HG03469 (cell line): ENCODE measurements around the gene TRPM4.
"Not testable (repeated sequence)": the region's sequence is repeated elsewhere in the genome, so short reads cannot be mapped to it uniquely, and the experiment has no call there.

Experiments used
- ATAC-seq: cut with Tn5 transposase; IDR thresholded peaks from one replicate; pipeline ENCODE4 v1.9.1; 2021; ENCODE audit warnings: mild to moderate bottlenecking, moderate library complexity, moderate number of reproducible peaks; ENCODE audit not compliant: unreplicated experiment

TRPM4 gene

DNA sequence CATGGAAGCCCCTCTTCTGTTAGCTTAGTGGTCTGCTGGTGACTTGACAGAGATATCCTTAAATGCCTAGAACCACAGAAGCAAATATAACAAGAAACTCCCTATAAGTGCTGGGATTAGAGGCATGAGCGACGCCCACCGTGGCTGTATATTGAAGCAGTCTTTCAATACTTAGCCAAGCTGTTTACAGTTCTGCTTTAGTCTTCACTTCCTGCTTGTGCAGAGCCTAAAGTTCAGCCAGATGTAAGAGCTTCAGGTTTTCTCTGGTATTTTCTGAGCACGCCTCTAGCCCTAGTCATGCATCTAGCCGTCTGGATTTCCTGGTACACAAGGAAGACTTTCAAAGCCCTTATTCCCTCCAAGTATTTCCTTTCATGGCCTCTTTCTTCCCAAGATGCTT is 28.5 kb downstream of the TRPM4 start:
- no peak for ATAC-seq

DNA sequence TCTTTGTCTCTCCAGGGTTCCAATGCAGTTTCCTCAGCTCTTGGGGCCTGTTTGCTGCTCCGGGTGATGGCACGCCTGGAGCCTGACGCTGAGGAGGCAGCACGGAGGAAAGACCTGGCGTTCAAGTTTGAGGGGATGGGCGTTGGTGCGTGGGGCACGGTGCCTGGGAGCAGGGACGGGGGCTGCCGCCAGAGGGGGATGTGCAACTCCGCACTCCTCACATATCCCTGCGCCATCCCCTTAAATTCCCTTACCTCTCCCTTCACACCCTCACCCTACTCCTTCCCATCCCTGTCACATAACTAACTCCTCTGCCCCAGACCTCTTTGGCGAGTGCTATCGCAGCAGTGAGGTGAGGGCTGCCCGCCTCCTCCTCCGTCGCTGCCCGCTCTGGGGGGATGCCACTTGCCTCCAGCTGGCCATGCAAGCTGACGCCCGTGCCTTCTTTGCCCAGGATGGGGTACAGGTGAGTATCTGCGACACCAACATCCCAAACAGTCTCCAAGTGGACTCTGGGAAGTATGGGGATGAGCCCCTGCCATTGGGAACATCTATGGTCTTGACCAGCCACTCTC is 31.1 kb downstream of the TRPM4 start:
- ATAC-seq = no peak

DNA sequence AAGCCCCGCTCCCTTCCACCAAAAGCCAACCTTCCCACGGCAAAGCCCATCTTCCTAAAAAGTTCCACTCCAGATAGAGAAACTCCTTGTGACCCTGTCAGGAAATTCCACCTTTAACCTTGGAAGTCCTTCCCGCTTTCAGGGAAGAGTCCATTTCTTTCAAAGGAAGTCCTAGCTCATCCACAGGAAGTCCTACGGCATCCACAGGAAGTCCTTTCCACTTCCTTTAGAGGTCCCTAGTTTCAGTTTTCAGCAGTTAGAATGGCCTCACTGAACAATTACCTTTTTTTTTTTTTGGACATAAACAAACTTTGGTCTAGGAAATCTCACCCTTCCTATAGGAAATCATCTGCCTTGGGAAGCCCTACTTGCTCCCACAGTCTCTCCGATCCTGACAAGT is 31.7 kb downstream of the TRPM4 start:
- ATAC-seq = no peak

DNA sequence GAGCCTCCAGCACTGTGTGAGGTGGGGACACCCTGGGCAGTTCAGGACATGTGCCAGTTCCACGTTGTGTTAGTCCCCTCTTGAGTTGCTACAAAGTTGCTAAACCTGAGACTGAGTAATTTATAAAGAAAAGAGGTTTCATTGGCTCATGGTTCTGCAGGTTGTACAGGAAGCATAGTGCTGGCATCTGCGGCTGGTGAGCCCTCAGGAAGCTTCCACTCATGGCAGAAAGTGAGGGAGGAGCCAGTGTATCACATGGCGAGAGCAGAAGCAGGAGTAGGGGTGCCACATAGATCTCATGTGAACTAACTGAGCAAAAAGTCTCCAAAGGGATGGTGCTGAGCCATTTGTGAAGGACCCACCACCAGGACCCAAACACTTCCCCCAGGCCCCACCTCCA is 33.2 kb downstream of the TRPM4 start:
- ATAC-seq = no peak

DNA sequence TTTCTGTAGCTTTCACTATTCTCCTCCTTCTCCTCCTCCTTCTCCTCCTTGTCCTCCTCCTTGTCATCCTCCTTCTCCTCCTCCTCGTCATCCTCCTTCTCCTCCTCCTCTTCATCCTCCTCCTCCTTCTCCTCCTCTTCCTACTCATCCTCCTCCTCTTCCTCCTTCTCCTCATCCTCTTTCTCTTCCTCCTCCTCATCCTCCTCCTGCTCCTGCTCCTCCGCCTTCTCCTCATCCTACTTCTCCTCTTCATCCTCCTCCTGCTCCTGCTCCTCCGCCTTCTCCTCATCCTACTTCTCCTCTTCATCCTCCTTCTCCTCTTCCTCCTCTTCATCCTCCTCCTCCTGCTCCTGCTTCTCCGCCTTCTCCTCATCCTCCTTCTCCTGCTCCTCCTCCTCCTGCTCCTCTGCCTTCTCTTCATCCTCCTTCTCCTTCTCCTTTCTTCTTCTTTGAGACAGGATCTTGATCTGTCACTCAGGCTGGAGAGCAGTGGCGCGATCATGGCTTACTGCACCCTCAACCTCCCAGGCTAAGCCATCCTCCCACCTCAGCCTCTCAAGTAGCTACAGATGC is 36.3 kb downstream of the TRPM4 start:
- no peak for ATAC-seq

DNA sequence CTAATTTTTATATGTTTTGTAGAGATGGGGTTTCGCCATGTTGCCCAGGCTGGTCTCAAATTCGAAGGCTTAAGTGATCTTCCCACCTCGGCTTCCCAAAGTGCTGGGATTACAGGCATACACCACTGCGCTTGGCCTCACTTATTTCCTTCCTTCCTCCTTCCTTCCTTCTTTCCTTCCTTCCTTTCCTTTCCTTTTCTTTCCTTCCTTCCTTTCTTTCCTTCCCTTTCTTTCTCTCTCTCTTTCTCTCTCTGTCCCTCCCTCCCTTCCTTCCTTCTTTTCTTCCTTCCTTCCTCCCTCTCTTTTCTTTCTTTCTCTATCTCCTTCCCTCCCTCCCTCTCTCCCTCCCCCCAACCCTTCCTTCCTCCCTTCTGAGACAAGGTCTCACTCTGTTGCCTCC is 36.8 kb downstream of the TRPM4 start:
- no peak for ATAC-seq

DNA sequence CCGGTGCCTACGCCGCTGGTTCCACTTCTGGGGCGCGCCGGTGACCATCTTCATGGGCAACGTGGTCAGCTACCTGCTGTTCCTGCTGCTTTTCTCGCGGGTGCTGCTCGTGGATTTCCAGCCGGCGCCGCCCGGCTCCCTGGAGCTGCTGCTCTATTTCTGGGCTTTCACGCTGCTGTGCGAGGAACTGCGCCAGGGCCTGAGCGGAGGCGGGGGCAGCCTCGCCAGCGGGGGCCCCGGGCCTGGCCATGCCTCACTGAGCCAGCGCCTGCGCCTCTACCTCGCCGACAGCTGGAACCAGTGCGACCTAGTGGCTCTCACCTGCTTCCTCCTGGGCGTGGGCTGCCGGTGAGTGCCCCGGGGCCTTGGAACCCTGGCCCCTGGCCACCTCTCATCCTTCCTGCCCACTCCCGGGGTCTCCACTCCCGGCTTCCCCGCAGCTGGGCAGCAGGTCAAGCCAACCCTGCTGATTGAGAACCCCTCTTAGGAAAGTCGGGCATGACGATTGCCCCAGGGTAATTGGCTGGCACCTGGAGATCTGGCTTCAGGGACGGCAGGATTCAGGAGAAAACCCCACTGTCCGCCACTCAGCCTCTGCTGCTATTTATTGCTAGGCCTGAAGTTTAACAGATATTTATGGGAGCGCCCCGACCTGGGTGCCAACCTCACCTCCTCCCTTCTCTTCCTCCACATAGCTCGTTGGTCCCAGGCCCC is 39.1 kb downstream of the TRPM4 start:
- ATAC-seq = no peak

DNA sequence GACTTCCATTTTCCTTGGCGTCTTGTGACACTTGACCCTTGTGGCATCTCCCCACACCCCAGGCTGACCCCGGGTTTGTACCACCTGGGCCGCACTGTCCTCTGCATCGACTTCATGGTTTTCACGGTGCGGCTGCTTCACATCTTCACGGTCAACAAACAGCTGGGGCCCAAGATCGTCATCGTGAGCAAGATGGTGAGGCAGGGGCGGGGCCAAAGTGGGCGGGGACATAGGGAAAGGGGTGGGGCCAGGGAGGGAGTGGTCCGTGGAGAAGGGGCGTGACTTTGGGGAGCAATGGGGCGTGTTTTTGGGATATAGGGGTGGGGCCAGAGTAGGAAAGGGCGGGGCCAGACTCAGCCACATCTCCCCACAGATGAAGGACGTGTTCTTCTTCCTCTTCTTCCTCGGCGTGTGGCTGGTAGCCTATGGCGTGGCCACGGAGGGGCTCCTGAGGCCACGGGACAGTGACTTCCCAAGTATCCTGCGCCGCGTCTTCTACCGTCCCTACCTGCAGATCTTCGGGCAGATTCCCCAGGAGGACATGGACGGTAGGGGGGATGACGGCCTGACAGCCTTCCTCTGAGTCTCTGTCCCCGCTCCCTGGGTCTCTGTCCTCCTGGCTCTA is 42.8 kb downstream of the TRPM4 start:
- ATAC-seq = no peak

DNA sequence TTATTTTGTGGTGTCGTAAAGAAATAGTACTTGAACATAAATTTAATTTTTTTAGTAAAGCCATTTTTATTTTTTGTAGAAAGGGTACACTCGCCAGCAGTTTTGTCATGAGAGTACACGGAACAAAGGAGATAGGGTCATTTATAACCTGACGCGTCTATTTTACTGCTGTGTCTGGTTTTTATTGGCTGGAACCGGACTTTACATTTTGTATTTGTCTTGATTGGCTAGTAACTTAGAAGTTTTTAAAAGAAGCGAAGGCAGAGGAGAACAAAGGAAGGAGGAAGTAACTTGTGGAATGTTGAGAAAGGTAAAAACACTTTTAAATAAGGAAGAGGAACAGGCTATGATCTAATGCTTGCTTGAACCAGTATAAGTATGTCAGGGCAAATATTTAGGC is 43.5 kb downstream of the TRPM4 start:
- no peak for ATAC-seq

DNA sequence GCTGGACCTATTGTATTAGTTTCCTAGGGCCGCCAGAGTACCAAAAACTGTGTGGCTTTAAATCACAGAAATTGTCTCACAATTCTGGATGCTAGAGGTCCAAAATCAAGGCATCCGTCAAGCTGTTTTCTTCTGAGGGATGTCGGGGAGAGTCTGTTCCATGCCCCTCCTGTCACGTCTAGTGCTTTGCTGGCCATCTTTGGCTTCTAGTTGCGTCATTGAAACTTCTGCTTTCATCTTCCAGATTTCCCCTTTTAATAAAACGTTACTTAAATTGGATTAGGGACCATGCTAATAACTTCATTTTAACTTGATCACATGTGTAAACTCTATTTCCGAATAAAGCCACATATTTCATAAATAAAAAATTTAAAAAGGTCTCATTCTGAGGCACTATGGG is 47.5 kb downstream of the TRPM4 start:
- ATAC-seq = no peak

DNA sequence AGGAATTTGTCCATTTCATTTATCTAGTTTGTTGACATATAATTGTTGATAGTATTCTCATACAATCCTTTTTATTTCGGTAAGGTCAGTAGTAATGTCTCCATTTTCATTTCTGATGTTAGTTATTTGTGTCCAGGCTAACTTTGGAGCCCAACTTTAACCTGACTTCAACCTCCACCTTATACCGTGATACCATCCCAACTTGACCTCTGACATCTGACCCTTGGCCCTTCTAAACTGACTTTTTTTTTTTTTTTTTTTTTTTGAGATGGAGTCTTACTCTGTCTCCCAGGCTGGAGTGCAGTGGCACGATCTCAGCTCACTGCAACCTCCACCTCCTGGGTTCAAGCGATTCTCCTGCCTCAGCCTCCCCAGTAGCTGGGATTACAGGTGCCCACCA is 51.9 kb downstream of the TRPM4 start:
- not testable (repeated sequence) for ATAC-seq

DNA sequence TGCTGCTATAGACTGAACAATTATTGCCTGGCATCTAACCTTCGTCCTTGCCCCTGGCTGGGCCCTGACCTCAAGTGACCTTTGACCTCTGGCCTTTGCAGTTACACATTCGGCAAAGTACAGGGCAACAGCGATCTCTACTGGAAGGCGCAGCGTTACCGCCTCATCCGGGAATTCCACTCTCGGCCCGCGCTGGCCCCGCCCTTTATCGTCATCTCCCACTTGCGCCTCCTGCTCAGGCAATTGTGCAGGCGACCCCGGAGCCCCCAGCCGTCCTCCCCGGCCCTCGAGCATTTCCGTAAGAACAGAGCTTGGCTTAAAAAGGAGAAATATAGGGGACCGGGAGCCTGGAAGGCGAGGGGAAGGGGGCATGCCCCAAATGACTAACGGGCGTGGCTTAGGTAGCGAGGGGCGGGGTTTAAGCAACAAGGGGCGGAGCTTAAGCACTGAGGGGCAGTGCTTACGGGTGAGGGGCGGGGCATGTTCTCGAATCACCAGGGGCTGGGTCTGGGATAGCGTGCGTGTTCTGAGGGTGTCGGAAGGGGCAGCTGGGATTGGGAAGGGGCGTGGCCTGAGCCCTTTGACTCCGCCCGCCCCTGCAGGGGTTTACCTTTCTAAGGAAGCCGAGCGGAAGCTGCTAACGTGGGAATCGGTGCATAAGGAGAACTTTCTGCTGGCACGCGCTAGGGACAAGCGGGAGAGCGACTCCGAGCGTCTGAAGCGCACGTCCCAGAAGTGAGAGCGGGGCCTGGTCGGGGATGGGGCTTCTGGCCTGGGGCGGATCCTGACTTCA is 52.7 kb downstream of the TRPM4 start:
- no peak for ATAC-seq

DNA sequence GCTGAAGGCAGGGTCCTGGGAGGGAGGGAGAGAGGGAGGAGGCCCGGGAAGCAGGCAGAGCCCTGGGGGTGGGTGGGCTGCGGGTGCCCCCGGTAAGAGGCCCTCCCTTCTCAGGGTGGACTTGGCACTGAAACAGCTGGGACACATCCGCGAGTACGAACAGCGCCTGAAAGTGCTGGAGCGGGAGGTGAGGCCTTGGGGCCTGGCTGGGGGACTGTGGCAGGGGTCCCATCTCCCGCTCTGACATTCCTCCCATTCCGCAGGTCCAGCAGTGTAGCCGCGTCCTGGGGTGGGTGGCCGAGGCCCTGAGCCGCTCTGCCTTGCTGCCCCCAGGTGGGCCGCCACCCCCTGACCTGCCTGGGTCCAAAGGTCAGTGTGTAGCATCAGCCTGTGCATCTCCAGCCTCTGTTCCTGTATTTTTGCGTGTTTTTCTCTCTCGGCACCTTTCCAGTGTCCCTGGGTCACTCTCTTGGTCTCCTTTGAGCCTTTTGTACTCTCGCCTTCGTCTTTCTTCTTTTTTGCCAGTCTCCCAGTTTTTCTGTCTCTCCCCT is 53.4 kb downstream of the TRPM4 start:
- no peak for ATAC-seq

DNA sequence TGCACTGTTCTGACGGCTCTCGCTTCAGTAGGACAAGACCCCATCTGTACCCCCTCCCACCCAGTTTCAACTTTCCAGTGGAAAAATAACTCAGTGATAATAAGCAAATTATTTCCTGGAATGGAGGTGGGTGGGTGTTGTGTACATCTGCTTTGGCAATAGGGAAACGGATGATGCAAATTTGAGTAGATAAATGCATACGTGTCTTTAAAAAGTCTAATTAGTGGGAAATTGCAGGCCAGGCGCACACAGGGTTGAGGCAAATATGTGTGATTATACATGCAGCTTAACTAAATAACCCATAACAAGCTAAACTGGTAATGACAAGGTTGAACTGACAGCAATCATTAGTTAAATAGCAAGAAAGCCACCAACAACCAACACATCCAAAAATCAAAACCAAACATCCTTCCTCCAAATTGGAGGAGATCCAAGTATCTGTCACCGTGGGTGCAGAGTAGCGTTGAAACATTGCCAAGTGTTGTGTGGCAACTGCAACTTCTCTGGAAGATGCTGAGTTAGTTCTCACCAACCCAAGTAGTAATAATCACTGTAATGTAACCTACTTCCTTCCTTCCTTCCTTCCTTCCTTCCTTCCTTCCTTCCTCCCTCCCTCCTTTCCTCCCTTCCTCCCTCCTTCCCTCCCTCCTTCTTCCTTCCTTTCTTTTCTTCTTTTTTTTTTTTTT is 54.6 kb downstream of the TRPM4 start:
- no peak for ATAC-seq

DNA sequence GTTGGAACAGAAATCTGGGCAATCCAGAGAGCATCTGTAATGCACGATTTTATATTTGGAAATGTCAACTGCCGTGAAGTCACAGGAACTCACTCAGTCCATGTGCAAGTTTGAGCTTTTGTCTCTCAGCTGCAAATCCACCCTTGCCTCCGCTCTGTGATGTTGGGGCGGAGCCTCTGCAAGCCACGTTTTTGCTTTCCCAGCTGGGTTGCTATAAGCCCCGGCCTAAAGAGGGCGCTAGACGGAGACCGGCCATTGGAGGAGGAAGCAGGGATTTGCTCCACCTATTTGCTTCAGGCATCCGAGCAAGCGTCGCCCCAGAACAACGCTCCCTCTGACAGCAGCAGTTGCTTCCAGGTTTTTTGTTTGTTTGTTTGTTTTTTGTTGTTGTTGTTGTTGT is 56.2 kb downstream of the TRPM4 start:
- no peak for ATAC-seq

DNA sequence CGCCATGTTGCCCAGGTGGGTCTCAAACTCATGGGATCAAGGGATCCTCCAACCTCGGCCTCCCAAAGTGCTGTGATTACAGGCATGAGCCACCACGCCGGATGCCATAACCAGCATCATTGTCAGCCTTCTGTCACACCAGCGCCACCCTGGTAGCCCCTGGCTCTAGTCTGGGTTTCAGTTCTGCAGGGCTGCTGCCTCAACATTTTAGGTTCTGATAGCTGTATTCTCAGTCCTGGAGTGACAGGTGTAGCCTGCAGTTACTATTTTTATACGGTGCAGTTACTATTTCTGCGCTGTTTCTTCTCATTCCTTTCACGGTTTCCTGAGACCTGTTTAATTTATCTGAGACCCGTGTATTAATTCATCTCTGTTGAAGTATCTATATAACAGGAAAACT is 57.1 kb downstream of the TRPM4 start:
- no peak for ATAC-seq

DNA sequence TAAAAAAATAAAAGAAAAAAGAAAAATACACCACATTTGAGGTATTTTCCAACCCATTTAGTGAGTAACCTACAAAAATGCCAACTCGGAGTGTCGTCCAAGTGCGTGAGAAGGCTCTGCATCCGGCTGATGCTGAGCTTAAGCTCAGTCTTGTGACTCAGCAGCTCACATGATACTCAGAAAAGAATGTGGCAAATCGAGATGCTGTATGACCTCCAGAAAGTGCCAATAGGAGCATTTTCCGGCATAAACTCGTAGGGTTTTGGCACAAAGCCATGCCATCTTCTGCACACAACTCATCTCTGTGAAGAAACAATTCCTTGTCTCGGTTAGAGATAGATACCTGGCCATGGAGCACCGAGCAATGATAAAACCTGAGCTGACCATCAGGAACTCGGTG is 58.5 kb downstream of the TRPM4 start:
- ATAC-seq = no peak

DNA sequence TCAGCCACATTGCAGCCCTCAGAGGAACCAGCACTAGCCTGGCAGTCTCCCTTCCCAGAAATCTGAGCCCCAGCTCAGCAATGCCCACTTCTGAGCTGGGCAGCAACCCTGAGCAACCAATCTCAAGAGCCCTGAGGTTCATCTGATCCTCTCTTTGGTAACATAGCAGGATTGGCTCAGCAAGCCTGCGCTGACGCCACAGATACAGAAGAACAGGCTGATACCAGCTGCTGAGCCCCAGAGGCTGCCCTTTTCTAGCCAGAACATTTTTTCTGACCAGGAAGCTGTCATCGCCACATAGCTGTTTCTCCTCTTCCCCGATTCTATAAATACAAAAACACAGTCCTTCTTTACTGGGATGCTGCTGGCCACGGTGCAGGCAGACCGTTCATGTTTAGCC is 59.8 kb downstream of the TRPM4 start:
- no peak for ATAC-seq

DNA sequence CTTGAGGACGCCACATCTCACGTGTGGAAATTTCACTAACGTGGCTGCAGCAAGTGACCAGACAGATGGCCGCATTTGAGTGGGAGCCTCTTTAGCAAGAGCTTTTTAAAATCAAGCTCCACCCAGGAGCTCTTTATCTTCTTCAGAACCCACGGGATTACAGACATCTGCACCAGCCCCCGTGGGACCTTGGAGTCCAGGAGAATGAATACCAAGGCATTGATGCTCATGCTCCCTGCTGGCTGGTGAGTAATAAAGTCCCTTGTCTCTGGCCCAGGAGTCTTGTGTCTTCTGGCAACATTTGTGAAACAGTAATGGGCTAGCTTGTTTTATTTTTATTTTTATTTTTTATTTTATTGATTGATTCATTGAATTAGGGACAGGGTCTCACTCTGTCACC is 64.4 kb downstream of the TRPM4 start:
- ATAC-seq = no peak

DNA sequence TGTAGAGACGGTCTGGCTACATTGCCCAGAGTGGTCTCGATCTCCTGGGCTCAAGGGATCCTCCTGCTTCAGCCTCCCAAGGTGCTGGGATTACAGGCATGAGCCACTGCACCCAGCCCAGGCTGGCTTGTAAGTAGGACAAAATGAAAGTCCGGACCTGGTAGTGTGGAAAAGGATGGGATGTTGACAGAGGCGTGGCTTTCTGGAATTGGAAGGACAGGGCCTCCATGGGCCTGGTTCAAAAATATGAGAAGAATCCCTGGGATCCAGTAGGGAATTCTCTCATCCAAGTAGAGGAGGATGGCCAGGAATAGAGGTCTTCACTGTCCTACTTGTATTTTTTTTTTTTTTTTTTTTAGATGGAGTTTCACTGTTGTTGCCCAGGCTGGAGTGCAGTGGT is 64.9 kb downstream of the TRPM4 start:
- no peak for ATAC-seq

DNA sequence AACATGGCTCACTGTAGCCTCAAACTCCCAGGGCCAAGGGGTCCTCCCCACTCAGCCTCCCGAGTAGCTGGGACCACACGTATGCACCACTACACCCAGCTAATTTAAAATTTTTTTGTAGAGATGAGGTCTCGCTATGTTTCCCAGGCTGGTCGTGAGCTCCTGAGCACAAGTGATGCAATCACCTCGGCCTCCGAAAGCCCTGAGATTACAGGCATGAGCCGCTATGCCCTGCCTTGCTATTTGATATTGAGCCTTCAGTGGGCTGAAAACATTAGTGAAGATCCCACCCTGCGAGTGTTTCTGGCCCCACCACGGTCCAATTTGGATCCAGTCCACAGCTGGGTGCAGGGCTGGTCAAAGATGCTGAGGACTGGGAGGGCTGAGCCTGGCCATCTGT is 65.9 kb downstream of the TRPM4 start:
- no peak for ATAC-seq
